Globus pallidus (tissue), 1 donor: ENCODE results near the gene OR11A1.

ENCODE experiments used
- DNase-seq: peaks from one replicate; pipeline ENCODE4 v3.0.0-alpha.2; 2015; ENCODE audit warnings: low spot score

OR11A1 gene

DNA sequence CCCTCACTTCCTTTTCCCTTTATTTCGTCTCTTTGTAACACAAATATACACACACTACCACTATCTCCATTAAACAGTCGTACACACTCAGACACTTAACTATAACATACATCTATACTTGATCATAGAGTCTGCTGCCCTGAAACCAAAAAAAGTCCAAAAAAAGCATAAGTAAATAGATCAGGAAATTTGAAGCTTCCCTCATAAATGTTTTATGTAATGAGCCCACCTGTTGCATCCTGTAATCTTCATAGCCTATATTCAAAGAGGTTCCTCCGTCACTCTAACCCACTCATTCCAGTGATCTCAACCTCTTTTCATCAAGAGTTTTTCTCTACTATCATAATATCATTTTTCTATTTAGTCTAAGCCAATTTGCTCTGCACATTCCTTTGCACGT is 68.3 kb downstream of the OR11A1 start:
- DNase-seq, result no peak

DNA sequence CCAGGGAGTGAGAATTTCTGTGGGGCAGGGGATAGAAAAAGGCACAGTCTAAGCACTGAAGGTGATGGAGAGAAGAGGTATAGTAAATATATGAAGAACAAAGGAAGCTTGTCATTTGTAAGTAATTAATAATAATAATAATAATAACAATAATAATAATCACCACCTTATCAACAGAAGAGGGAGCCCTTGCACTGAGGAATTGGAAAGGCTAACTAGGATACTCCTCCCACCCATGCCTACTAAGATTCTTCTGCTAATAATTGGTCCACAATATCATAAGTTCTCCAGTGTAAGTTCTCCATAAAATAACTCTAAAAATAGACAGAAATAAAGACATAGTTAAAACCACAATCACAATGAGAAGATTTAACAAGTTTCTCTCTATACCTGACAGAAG is 80.9 kb downstream of the OR11A1 start:
- no peak for DNase-seq
